Activated CD8-positive, alpha-beta T cell treated with anti-CD3 and anti-CD28 coated beads for 36 hours (primary cell): Measurements from ENCODE around the gene RNF133. TPM values are rescaled to one million over a fixed set of nuclear protein-coding genes. Genes with fewer than 3 reads are reported as not detected.

Experiments
- ATAC-seq: fragments of 200-7000 bp; cut with Tn5 transposase; one replicate; pipeline ENCODE4 v1.10.0; 2021; ENCODE audit warnings: mild to moderate bottlenecking, moderate library complexity
- CTCF ChIA-PET: fragments of 350-600 bp; sonication (Branson Sonifier 250); formaldehyde crosslinking; loops from one replicate; lab custom pipeline; 2021; ENCODE audit warnings: antibody characterized with exemption; lab: Charles Lee
- POLR2A ChIA-PET: fragments of 350-600 bp; sonication (Branson Sonifier 250); formaldehyde crosslinking; loops from one replicate; lab custom pipeline; 2021; ENCODE audit warnings: antibody characterized with exemption; lab: Charles Lee
- DNase-seq: peaks from one replicate; pipeline ENCODE4 v3.0.0-alpha.2; 2020
- H3K27ac Mint-ChIP-seq: one replicate; pipeline ENCODE4 v1.8.0; 2021; ENCODE audit warnings: mild to moderate bottlenecking, mixed read lengths
- H3K27me3 Mint-ChIP-seq: one replicate; pipeline ENCODE4 v1.8.0; 2021; ENCODE audit warnings: mixed read lengths
- H3K36me3 Mint-ChIP-seq: one replicate; pipeline ENCODE4 v1.8.0; 2021; ENCODE audit warnings: low read depth, mixed read lengths
- H3K4me1 Mint-ChIP-seq: one replicate; pipeline ENCODE4 v1.8.0; 2021; ENCODE audit warnings: low read depth, mixed read lengths
- H3K4me3 Mint-ChIP-seq: one replicate; pipeline ENCODE4 v1.8.0; 2021; ENCODE audit warnings: mild to moderate bottlenecking, moderate library complexity, mixed read lengths
- H3K9me3 Mint-ChIP-seq: one replicate; pipeline ENCODE4 v1.8.0; 2021; ENCODE audit warnings: mixed read lengths
- CTCF ChIP-seq: fragments of 200-600 bp; IDR thresholded peaks from one replicate; pipeline ENCODE4 v1.8.0; 2022; ENCODE audit warnings: antibody characterized with exemption, mild to moderate bottlenecking
- intact Hi-C: fragments of 100-400 bp; cut with micrococcal nuclease; formaldehyde crosslinking; loops from one replicate; pipeline ENCODE4 v1.10.0; 2022
- total RNA-seq, 2 experiments: library from RNA; stranded (reverse); gene quantifications; one replicate each; pipeline ENCODE4 v1.2.3, GENCODE V29; 2021

The RNF133 gene
- total RNA-seq, 2 experiments from 2014 or later = not detected

GRCh38 chr7:122651451-122651850, 47.5 kb downstream of the RNF133 start:
- H3K36me3 Mint-ChIP-seq = no peaks in the 10 kb centered on the region
- no peak for TF ChIP-seq CTCF
- H3K9me3 Mint-ChIP-seq = peaks cover 2% of the 10 kb centered on the region
- intact Hi-C loops = no loop called here
- H3K4me1 Mint-ChIP-seq = no peaks in the 10 kb centered on the region
- ChIA-PET CTCF (no interaction called here), POLR2A (no interaction called here)
- no peak overlapping the region for H3K27ac Mint-ChIP-seq
- H3K27me3 Mint-ChIP-seq = no peaks in the 10 kb centered on the region
- DNase-seq (no peak), ATAC-seq (no peak)
- H3K4me3 Mint-ChIP-seq = no peak overlapping the region

Other genes with a start within 250 kb of the RNF133 start
- not detected for gene RNF148, start 3.8 kb upstream of the RNF133 start, total RNA-seq
- gene CADPS2, start 187.3 kb upstream of the RNF133 start, total RNA-seq = not detected